Subcutaneous abdominal adipose tissue (tissue), 5 donors: Measurements from ENCODE around the gene AP1S3.

ENCODE experiments used
- H3K27ac ChIP-seq: one replicate; pipeline ENCODE4 v1.7.0; 2013; ENCODE audit warnings: low read depth, mild to moderate bottlenecking, inconsistent platforms, low read length, moderate library complexity
- H3K27me3 ChIP-seq, 5 donors: one replicate each; pipeline ENCODE4 v1.7.0; 2013; ENCODE audit warnings: low read length in 5 of 5, inconsistent platforms in 1 of 5; ENCODE audit not compliant: control insufficient read depth in 5 of 5, insufficient read depth in 4 of 5
- H3K36me3 ChIP-seq, 5 donors: one replicate each; pipeline ENCODE4 v1.7.0; 2013; ENCODE audit warnings: low read length in 5 of 5; ENCODE audit not compliant: control insufficient read depth in 5 of 5, insufficient read depth in 5 of 5
- H3K4me1 ChIP-seq, 5 donors: one replicate each; pipeline ENCODE4 v1.7.0; 2013; ENCODE audit warnings: low read length in 5 of 5, mild to moderate bottlenecking in 3 of 5, moderate library complexity in 1 of 5; ENCODE audit not compliant: control insufficient read depth in 5 of 5, insufficient read depth in 5 of 5
- H3K4me3 ChIP-seq, 5 donors: one replicate each; pipeline ENCODE4 v1.7.0; 2013; ENCODE audit warnings: low read length in 5 of 5, low read depth in 1 of 5
- H3K9ac ChIP-seq, 5 donors: one replicate each; pipeline ENCODE4 v1.7.0; 2013; ENCODE audit warnings: low read length in 5 of 5, mild to moderate bottlenecking in 4 of 5, moderate library complexity in 3 of 5
- H3K9me3 ChIP-seq, 5 donors: one replicate each; pipeline ENCODE4 v1.7.0; 2013; ENCODE audit warnings: low read length in 5 of 5; ENCODE audit not compliant: control insufficient read depth in 5 of 5
- donor health status: healthy.
- donor health status: healthy.
- donor health status: healthy.
- donor health status: healthy.
- donor health status: healthy.

Gene AP1S3

GRCh38 chr2:223732346-223732745, 105.0 kb downstream of the AP1S3 start:
- Histone ChIP-seq H3K27ac (no peak overlapping the region), H3K4me1 (no peaks in the 10 kb centered on the region), H3K9ac (no peak overlapping the region), H3K9me3 (peaks cover 0 to 3% (median 0%) of the 10 kb centered on the region in 5 donors), H3K27me3 (no peaks in the 10 kb centered on the region), H3K36me3 (no peaks in the 10 kb centered on the region), H3K4me3 (no peak overlapping the region)

- Histone ChIP-seq H3K27me3 (no peaks in the 10 kb centered on the region), H3K27ac (no peak overlapping the region), H3K4me3 (no peak overlapping the region), H3K4me1 (no peaks in the 10 kb centered on the region), H3K9ac (no peak overlapping the region), H3K36me3 (no peaks in the 10 kb centered on the region), H3K9me3 (peaks cover 0 to 3% (median 0%) of the 10 kb centered on the region in 5 donors)
Observed at GRCh38 chr2:223731503-223731902, 105.9 kb downstream of the AP1S3 start.

- no peak overlapping the region for H3K27ac ChIP-seq
- H3K9me3 ChIP-seq: peaks cover 0 to 3% (median 0%) of the 10 kb centered on the region in 5 donors
- no peaks in the 10 kb centered on the region for H3K36me3 ChIP-seq
- H3K4me1 ChIP-seq: peaks cover 0 to 13% (median 3%) of the 10 kb centered on the region in 5 donors
- no peak overlapping the region for H3K4me3 ChIP-seq
- no peaks in the 10 kb centered on the region for H3K27me3 ChIP-seq
- no peak overlapping the region for H3K9ac ChIP-seq
Observed at GRCh38 chr2:223729781-223730180, 107.6 kb downstream of the AP1S3 start.

- H3K4me3 ChIP-seq: no peak overlapping the region
- H3K9ac ChIP-seq: no peak overlapping the region
- H3K9me3 ChIP-seq: no peaks in the 10 kb centered on the region
- H3K36me3 ChIP-seq: no peaks in the 10 kb centered on the region
- no peaks in the 10 kb centered on the region for H3K27me3 ChIP-seq
- no peak overlapping the region for H3K27ac ChIP-seq
- H3K4me1 ChIP-seq: peaks cover 0 to 13% (median 3%) of the 10 kb centered on the region in 5 donors
Observed at GRCh38 chr2:223727562-223727961, 109.8 kb downstream of the AP1S3 start.

GRCh38 chr2:223725986-223726970, 111.1 kb downstream of the AP1S3 start:
- no peaks in the 10 kb centered on the region for H3K9me3 ChIP-seq
- peaks cover 0 to 13% (median 3%) of the 10 kb centered on the region in 5 donors for H3K4me1 ChIP-seq
- no peak overlapping the region for H3K9ac ChIP-seq
- H3K36me3 ChIP-seq: no peaks in the 10 kb centered on the region
- H3K27me3 ChIP-seq: no peaks in the 10 kb centered on the region
- H3K27ac ChIP-seq: no peak overlapping the region
- H3K4me3 ChIP-seq: no peak overlapping the region

- Histone ChIP-seq H3K9me3 (no peaks in the 10 kb centered on the region), H3K4me3 (no peak overlapping the region), H3K27me3 (no peaks in the 10 kb centered on the region), H3K9ac (no peak overlapping the region), H3K27ac (no peak overlapping the region), H3K4me1 (peaks cover 0 to 13% (median 3%) of the 10 kb centered on the region in 5 donors), H3K36me3 (no peaks in the 10 kb centered on the region)
Observed at GRCh38 chr2:223725494-223725893, 111.9 kb downstream of the AP1S3 start.

GRCh38 chr2:223724861-223725260, 112.5 kb downstream of the AP1S3 start:
- Histone ChIP-seq H3K4me1 (peaks cover 0 to 13% (median 3%) of the 10 kb centered on the region in 5 donors), H3K4me3 (no peak overlapping the region), H3K9me3 (no peaks in the 10 kb centered on the region), H3K9ac (no peak overlapping the region), H3K27me3 (no peaks in the 10 kb centered on the region), H3K36me3 (no peaks in the 10 kb centered on the region), H3K27ac (no peak overlapping the region)

GRCh38 chr2:223723954-223724411, 113.4 kb downstream of the AP1S3 start:
- H3K36me3 ChIP-seq: no peaks in the 10 kb centered on the region
- H3K27me3 ChIP-seq: no peaks in the 10 kb centered on the region
- H3K4me1 ChIP-seq: peaks cover 0 to 13% (median 3%) of the 10 kb centered on the region in 5 donors
- H3K27ac ChIP-seq: no peak overlapping the region
- no peak overlapping the region for H3K4me3 ChIP-seq
- H3K9me3 ChIP-seq: no peaks in the 10 kb centered on the region
- H3K9ac ChIP-seq: no peak overlapping the region

GRCh38 chr2:223722226-223722625, 115.2 kb downstream of the AP1S3 start:
- no peaks in the 10 kb centered on the region for H3K27me3 ChIP-seq
- no peak overlapping the region for H3K4me3 ChIP-seq
- H3K27ac ChIP-seq: no peak overlapping the region
- H3K9me3 ChIP-seq: no peaks in the 10 kb centered on the region
- no peak overlapping the region for H3K9ac ChIP-seq
- H3K4me1 ChIP-seq: peaks cover 0 to 13% (median 3%) of the 10 kb centered on the region in 5 donors
- no peaks in the 10 kb centered on the region for H3K36me3 ChIP-seq

GRCh38 chr2:223721746-223722145, 115.6 kb downstream of the AP1S3 start:
- H3K9me3 ChIP-seq: peaks cover 0 to 1% (median 0%) of the 10 kb centered on the region in 5 donors
- H3K27ac ChIP-seq: no peak overlapping the region
- no peaks in the 10 kb centered on the region for H3K27me3 ChIP-seq
- no peak overlapping the region for H3K4me3 ChIP-seq
- H3K4me1 ChIP-seq: peaks cover 0 to 13% (median 3%) of the 10 kb centered on the region in 5 donors
- no peak overlapping the region for H3K9ac ChIP-seq
- H3K36me3 ChIP-seq: no peaks in the 10 kb centered on the region
